GM23338 (cell line): ENCODE results near the gene WASF2. TPM values are rescaled to one million over a fixed set of nuclear protein-coding genes. Genes with fewer than 3 reads are reported as not detected.

Experiments
- ATAC-seq: fragments of 200-7000 bp; cut with Tn5 transposase; 3 replicates; pipeline ENCODE4 v1.9.1; 2020
- DNase-seq: peaks from one replicate; pipeline ENCODE4 v3.0.0-alpha.2; 2015; ENCODE audit warnings: low spot score
- H2AFZ ChIP-seq: fragments of 200-600 bp; sonication (generic); 2 replicates; pipeline ENCODE4 v1.8.0; 2016; ENCODE audit warnings: antibody characterized with exemption, mild to moderate bottlenecking, moderate library complexity
- H3F3A ChIP-seq: fragments of 200-600 bp; sonication (generic); replicated peaks from 2 replicates; pipeline ENCODE4 v1.8.0; 2017; ENCODE audit warnings: antibody characterized with exemption, mixed run types, low read depth
- H3K27ac ChIP-seq: fragments of 200-600 bp; sonication (generic); 2 replicates; pipeline ENCODE4 v1.6.1; 2016; ENCODE audit warnings: low read depth
- H3K27me3 ChIP-seq: fragments of 200-600 bp; sonication (generic); 2 replicates; pipeline ENCODE4 v1.8.0; 2016; ENCODE audit warnings: mild to moderate bottlenecking, mixed run types, moderate library complexity; ENCODE audit not compliant: insufficient read depth
- H3K36me3 ChIP-seq: fragments of 200-600 bp; sonication (generic); 2 replicates; pipeline ENCODE4 v1.8.0; 2016; ENCODE audit warnings: mild to moderate bottlenecking; ENCODE audit not compliant: insufficient read depth
- H3K4me1 ChIP-seq: fragments of 200-600 bp; sonication (generic); 2 replicates; pipeline ENCODE4 v1.8.0; 2016; ENCODE audit warnings: mild to moderate bottlenecking, moderate library complexity; ENCODE audit not compliant: insufficient read depth
- H3K4me2 ChIP-seq: fragments of 200-600 bp; sonication (generic); 2 replicates; pipeline ENCODE4 v1.7.1; 2017; ENCODE audit warnings: mixed run types
- H3K4me3 ChIP-seq: fragments of 200-600 bp; sonication (generic); 2 replicates; pipeline ENCODE4 v1.6.1; 2016; ENCODE audit warnings: mixed run types
- H3K79me2 ChIP-seq: fragments of 200-600 bp; sonication (generic); replicated peaks from 2 replicates; pipeline ENCODE4 v1.8.0; 2017; ENCODE audit warnings: mild to moderate bottlenecking; ENCODE audit not compliant: insufficient read depth
- H3K9me2 ChIP-seq: fragments of 200-600 bp; sonication (generic); 2 replicates; pipeline ENCODE4 v1.8.0; 2017; ENCODE audit not compliant: insufficient read depth
- H4K20me1 ChIP-seq: fragments of 200-600 bp; sonication (generic); replicated peaks from 2 replicates; pipeline ENCODE4 v1.8.0; 2017; ENCODE audit warnings: mild to moderate bottlenecking; ENCODE audit not compliant: insufficient read depth
- H3K27ac Mint-ChIP-seq: 2 replicates; pipeline ENCODE4 v1.8.0; 2020; ENCODE audit warnings: inconsistent platforms, mild to moderate bottlenecking, moderate library complexity, mixed read lengths
- H3K27me3 Mint-ChIP-seq: 3 replicates; pipeline ENCODE4 v1.8.0; 2022; ENCODE audit warnings: low read depth, mild to moderate bottlenecking, moderate library complexity, mixed read lengths, inconsistent platforms; ENCODE audit not compliant: insufficient read depth, poor library complexity
- H3K36me3 Mint-ChIP-seq: 3 replicates; pipeline ENCODE4 v1.8.0; 2021; ENCODE audit warnings: low read depth, mild to moderate bottlenecking, inconsistent platforms, moderate library complexity, mixed read lengths
- H3K4me1 Mint-ChIP-seq: 3 replicates; pipeline ENCODE4 v1.8.0; 2020; ENCODE audit warnings: mild to moderate bottlenecking, inconsistent platforms, mixed read lengths
- H3K4me3 Mint-ChIP-seq: 3 replicates; pipeline ENCODE4 v1.8.0; 2021; ENCODE audit warnings: moderate library complexity, mild to moderate bottlenecking, inconsistent platforms, mixed read lengths
- H3K9me3 Mint-ChIP-seq: 3 replicates; pipeline ENCODE4 v1.8.0; 2020; ENCODE audit warnings: moderate library complexity, mild to moderate bottlenecking, inconsistent platforms, mixed read lengths
- CTCF ChIP-seq, 2 experiments: fragments of 200-600 bp in 1 of 2; sonication (generic) in 1 of 2; conservative IDR thresholded peaks; 2 replicates each; pipeline versions ENCODE4 v1.5.1 to v1.6.1; 2016 to 2017; ENCODE audit warnings: antibody characterized with exemption in 2 of 2, low read depth in 2 of 2, mild to moderate bottlenecking in 2 of 2, moderate library complexity in 1 of 2
- JUNB ChIP-seq: IDR thresholded peaks from one replicate; pipeline ENCODE4 v1.6.1; 2016; ENCODE audit warnings: antibody characterized with exemption; ENCODE audit not compliant: unreplicated experiment
- POLR2AphosphoS5 ChIP-seq: IDR thresholded peaks from 2 replicates; pipeline ENCODE4 v1.6.1; 2016; ENCODE audit warnings: antibody characterized with exemption, low read depth
- ZNF462 ChIP-seq: fragments of 250-450 bp; sonication (Bioruptor Pico); IDR thresholded peaks from 2 replicates; pipeline ENCODE4 v1.5.0; 2020; ENCODE audit warnings: mild to moderate bottlenecking, moderate library complexity
- polyA plus RNA-seq: library from polyadenylated mRNA; unstranded; fragments of >200 nt; fragmentation: Nextera tagmentation; extraction: Ambion mirVana; gene quantifications from 2 replicates; pipeline ENCODE4 v1.2.1, GENCODE V29; 2016
- total RNA-seq: library from RNA; depleted of rRNA; stranded (reverse); fragments of >200 nt; shearing (Covaris generic); gene quantifications from 2 replicates; pipeline ENCODE4 v1.2.3, GENCODE V29; 2014

The WASF2 gene
- total and polyA plus RNA-seq, 2 experiments from 2014 or later: 40.9 to 95.6 TPM

- TF ChIP-seq ZNF462 (CRISPR knock-in tag): no peak
- TF ChIP-seq CTCF (conservative IDR thresholded peaks at IDR 0.05; ENCODE audit: low read depth in 2 of 2): no peak
- no peak for TF ChIP-seq POLR2AphosphoS5
- TF ChIP-seq JUNB: no peak
Measured at GRCh38 chr1:27374362-27375086, 115.4 kb downstream of the WASF2 start, which contains the start of gene FCN3 (continued).

GRCh38 chr1:27372808-27373690 is 116.9 kb downstream of the WASF2 start:
- H4K20me1 ChIP-seq: no peaks in the 10 kb centered on the region
- H2AFZ ChIP-seq: 0 out of 2 replicates have a peak overlapping the region, but pooled peaks have one; percentile 18
- TF ChIP-seq JUNB (no peak), CTCF (conservative IDR thresholded peaks at IDR 0.05; ENCODE audit: low read depth in 2 of 2) (peak; percentile 60 to 65)
- no peak overlapping the region for H3K4me3 Mint-ChIP-seq
- H3K27me3 ChIP-seq: no peaks in the 10 kb centered on the region
- no peaks in the 10 kb centered on the region for H3K36me3 ChIP-seq
- no peaks in the 10 kb centered on the region for H3K9me3 Mint-ChIP-seq
- ATAC-seq: peak; percentile 89
- no peaks in the 10 kb centered on the region for H3K27me3 Mint-ChIP-seq
- no peak overlapping the region for H3K4me2 ChIP-seq
- H3K27ac Mint-ChIP-seq: no peak overlapping the region
- H3K27ac ChIP-seq: no peak overlapping the region
- H3F3A ChIP-seq: no peaks in the 10 kb centered on the region
- no peaks in the 10 kb centered on the region for H3K36me3 Mint-ChIP-seq
- H3K9me2 ChIP-seq: no peaks in the 10 kb centered on the region
- no peaks in the 10 kb centered on the region for H3K79me2 ChIP-seq
- peaks cover 10% of the 10 kb centered on the region; the same call in 1 of the 3 replicates for H3K4me1 Mint-ChIP-seq
- H3K4me3 ChIP-seq: no peak overlapping the region
- no peaks in the 10 kb centered on the region; the same call in 1 of the 2 replicates for H3K4me1 ChIP-seq
- peak; percentile 82 for DNase-seq
